Measurements from ENCODE around the gene CHRNA3. TPM values are rescaled to one million over a fixed set of nuclear protein-coding genes. Genes with fewer than 3 reads are reported as not detected.

CHRNA3 gene
- polyA plus RNA-seq, 1 donor from 2014 or later = 2.4 TPM

GRCh38 chr15:78658823-78659222 lies 38.0 kb upstream of the CHRNA3 start:
- H3K4me3 ChIP-seq (ENCODE audit: low read length) = no peak overlapping the region
- no peaks in the 10 kb centered on the region for H3K36me3 ChIP-seq (ENCODE audit: insufficient read depth, low read length)
- H3K9me2 ChIP-seq (ENCODE audit: insufficient read depth, low read length) = no peaks in the 10 kb centered on the region
- H3K79me2 ChIP-seq (replicated peaks; ENCODE audit: insufficient read depth, low read length) = no peaks in the 10 kb centered on the region
- H3K27ac ChIP-seq (ENCODE audit: low read length) = no peak overlapping the region
- no peaks in the 10 kb centered on the region for H3K27me3 ChIP-seq (ENCODE audit: insufficient read depth, low read depth, low read length)
- TF ChIP-seq SMC3 (conservative IDR thresholded peaks at IDR 0.05; ENCODE audit: poor library complexity) = no peak
- TF ChIP-seq RAD21 (conservative IDR thresholded peaks at IDR 0.05) = no peak
- TF ChIP-seq POLR2AphosphoS5 (IDR thresholded peaks at IDR 0.05) = no peak
- TF ChIP-seq, protein P1, sequence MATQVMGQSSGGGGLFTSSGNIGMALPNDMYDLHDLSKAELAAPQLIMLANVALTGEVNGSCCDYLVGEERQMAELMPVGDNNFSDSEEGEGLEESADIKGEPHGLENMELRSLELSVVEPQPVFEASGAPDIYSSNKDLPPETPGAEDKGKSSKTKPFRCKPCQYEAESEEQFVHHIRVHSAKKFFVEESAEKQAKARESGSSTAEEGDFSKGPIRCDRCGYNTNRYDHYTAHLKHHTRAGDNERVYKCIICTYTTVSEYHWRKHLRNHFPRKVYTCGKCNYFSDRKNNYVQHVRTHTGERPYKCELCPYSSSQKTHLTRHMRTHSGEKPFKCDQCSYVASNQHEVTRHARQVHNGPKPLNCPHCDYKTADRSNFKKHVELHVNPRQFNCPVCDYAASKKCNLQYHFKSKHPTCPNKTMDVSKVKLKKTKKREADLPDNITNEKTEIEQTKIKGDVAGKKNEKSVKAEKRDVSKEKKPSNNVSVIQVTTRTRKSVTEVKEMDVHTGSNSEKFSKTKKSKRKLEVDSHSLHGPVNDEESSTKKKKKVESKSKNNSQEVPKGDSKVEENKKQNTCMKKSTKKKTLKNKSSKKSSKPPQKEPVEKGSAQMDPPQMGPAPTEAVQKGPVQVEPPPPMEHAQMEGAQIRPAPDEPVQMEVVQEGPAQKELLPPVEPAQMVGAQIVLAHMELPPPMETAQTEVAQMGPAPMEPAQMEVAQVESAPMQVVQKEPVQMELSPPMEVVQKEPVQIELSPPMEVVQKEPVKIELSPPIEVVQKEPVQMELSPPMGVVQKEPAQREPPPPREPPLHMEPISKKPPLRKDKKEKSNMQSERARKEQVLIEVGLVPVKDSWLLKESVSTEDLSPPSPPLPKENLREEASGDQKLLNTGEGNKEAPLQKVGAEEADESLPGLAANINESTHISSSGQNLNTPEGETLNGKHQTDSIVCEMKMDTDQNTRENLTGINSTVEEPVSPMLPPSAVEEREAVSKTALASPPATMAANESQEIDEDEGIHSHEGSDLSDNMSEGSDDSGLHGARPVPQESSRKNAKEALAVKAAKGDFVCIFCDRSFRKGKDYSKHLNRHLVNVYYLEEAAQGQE (IDR thresholded peaks at IDR 0.05; ENCODE audit: borderline replicate concordance) = no peak
- TF ChIP-seq EZH2 (IDR thresholded peaks at IDR 0.05; ENCODE audit: borderline replicate concordance, insufficient read depth, low read length, poor library complexity, severe bottlenecking) = no peak
- no peak for TF ChIP-seq MXI1 (conservative IDR thresholded peaks at IDR 0.05; ENCODE audit: poor library complexity, severe bottlenecking)
- TF ChIP-seq TAF1 (IDR thresholded peaks at IDR 0.05; ENCODE audit: low read depth) = no peak
- no peak overlapping the region for H3K4me2 ChIP-seq (ENCODE audit: low read length)
- no peaks in the 10 kb centered on the region for H3K9me3 ChIP-seq (ENCODE audit: low read length)
- no peak overlapping the region for H2AFZ ChIP-seq (ENCODE audit: low read depth, low read length)
- H3F3A ChIP-seq (ENCODE audit: insufficient read depth, low read length, poor library complexity, severe bottlenecking) = no peaks in the 10 kb centered on the region
- H3K9ac ChIP-seq (ENCODE audit: low read length) = no peak overlapping the region
- no peaks in the 10 kb centered on the region for H4K20me1 ChIP-seq (ENCODE audit: insufficient read depth)

GRCh38 chr15:78654272-78654671 lies 33.5 kb upstream of the CHRNA3 start:
- Histone ChIP-seq H3F3A (ENCODE audit: insufficient read depth, low read length, poor library complexity, severe bottlenecking) (no peaks in the 10 kb centered on the region), H3K4me3 (ENCODE audit: low read length) (no peak overlapping the region), H3K4me2 (ENCODE audit: low read length) (no peak overlapping the region), H3K27me3 (ENCODE audit: insufficient read depth, low read depth, low read length) (no peaks in the 10 kb centered on the region), H3K36me3 (ENCODE audit: insufficient read depth, low read length) (no peaks in the 10 kb centered on the region), H3K79me2 (replicated peaks; ENCODE audit: insufficient read depth, low read length) (no peaks in the 10 kb centered on the region), H3K9me2 (ENCODE audit: insufficient read depth, low read length) (no peaks in the 10 kb centered on the region), H3K9me3 (ENCODE audit: low read length) (no peaks in the 10 kb centered on the region), H3K9ac (ENCODE audit: low read length) (no peak overlapping the region), H2AFZ (ENCODE audit: low read depth, low read length) (no peak overlapping the region), H4K20me1 (ENCODE audit: insufficient read depth) (no peaks in the 10 kb centered on the region), H3K27ac (ENCODE audit: low read length) (no peak overlapping the region)
- TF ChIP-seq EZH2 (IDR thresholded peaks at IDR 0.05; ENCODE audit: borderline replicate concordance, insufficient read depth, low read length, poor library complexity, severe bottlenecking) = no peak
- no peak for TF ChIP-seq EP300 (conservative IDR thresholded peaks at IDR 0.05; ENCODE audit: poor library complexity, severe bottlenecking)
- no peak for TF ChIP-seq RAD21 (conservative IDR thresholded peaks at IDR 0.05)
- TF ChIP-seq MXI1 (conservative IDR thresholded peaks at IDR 0.05; ENCODE audit: poor library complexity, severe bottlenecking) = no peak
- TF ChIP-seq, protein P2, sequence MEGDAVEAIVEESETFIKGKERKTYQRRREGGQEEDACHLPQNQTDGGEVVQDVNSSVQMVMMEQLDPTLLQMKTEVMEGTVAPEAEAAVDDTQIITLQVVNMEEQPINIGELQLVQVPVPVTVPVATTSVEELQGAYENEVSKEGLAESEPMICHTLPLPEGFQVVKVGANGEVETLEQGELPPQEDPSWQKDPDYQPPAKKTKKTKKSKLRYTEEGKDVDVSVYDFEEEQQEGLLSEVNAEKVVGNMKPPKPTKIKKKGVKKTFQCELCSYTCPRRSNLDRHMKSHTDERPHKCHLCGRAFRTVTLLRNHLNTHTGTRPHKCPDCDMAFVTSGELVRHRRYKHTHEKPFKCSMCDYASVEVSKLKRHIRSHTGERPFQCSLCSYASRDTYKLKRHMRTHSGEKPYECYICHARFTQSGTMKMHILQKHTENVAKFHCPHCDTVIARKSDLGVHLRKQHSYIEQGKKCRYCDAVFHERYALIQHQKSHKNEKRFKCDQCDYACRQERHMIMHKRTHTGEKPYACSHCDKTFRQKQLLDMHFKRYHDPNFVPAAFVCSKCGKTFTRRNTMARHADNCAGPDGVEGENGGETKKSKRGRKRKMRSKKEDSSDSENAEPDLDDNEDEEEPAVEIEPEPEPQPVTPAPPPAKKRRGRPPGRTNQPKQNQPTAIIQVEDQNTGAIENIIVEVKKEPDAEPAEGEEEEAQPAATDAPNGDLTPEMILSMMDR (IDR thresholded peaks at IDR 0.05; ENCODE audit: poor library complexity, severe bottlenecking) = no peak
- no peak for TF ChIP-seq TAF1 (IDR thresholded peaks at IDR 0.05; ENCODE audit: low read depth)
- no peak for TF ChIP-seq SMC3 (conservative IDR thresholded peaks at IDR 0.05; ENCODE audit: poor library complexity)
- no peak for TF ChIP-seq POLR2AphosphoS5 (IDR thresholded peaks at IDR 0.05)
- TF ChIP-seq, protein P1 (IDR thresholded peaks at IDR 0.05; ENCODE audit: borderline replicate concordance) = no peak
